Tibial nerve (tissue), 4 donors: ENCODE data around the gene NUP155.

Experiments used
- CTCF ChIP-seq, 5 experiments: fragments of 200-600 bp in 3 of 5; fragments of 450-650 bp in 2 of 5; sonication (generic) in 3 of 5; IDR thresholded peaks; one replicate each; pipeline ENCODE4 v1.5.1; 2016 to 2019; ENCODE audit warnings: antibody characterized with exemption in 5 of 5, mild to moderate bottlenecking in 3 of 5, moderate library complexity in 2 of 5
- EP300 ChIP-seq, 2 donors: sonication (generic); formaldehyde crosslinking; IDR thresholded peaks; one replicate each; pipeline ENCODE4 v1.6.1; 2017; ENCODE audit warnings: antibody characterized with exemption in 2 of 2, mild to moderate bottlenecking in 1 of 2
- POLR2A ChIP-seq, 2 donors: fragments of 450-650 bp; IDR thresholded peaks; one replicate each; pipeline ENCODE4 v1.6.1; 2017; ENCODE audit warnings: antibody characterized with exemption in 2 of 2, mild to moderate bottlenecking in 2 of 2, moderate library complexity in 2 of 2

GRCh38 chr5:37275511-37275910, 95.4 kb downstream of the NUP155 start:
- no peak for TF ChIP-seq CTCF (IDR thresholded peaks at IDR 0.05)
- TF ChIP-seq EP300 (IDR thresholded peaks at IDR 0.05) = no peak
- no peak for TF ChIP-seq POLR2A (IDR thresholded peaks at IDR 0.05)
